Measurements from ENCODE around the gene NABP2.

NABP2 gene

GRCh38 chr12:56278905-56279304 lies 54.8 kb downstream of the NABP2 start:
- DNase-seq (ENCODE audit: low spot score) = no peak
